ENCODE measurements around the gene LRCH1.

- no peak for TF ChIP-seq CTCF (IDR thresholded peaks at IDR 0.05)
- no peak for TF ChIP-seq POLR2A (IDR thresholded peaks at IDR 0.05)
- TF ChIP-seq EP300 (IDR thresholded peaks at IDR 0.05; ENCODE audit: low read depth): no peak
Observed at GRCh38 chr13:46665248-46665632, 112.3 kb downstream of the LRCH1 start.

Data from transverse colon (tissue), 3 donors.